ENCODE measurements around the gene ANXA11.
"Not testable (repeated sequence)": the region's sequence is repeated elsewhere in the genome, so short reads cannot be mapped to it uniquely, and the experiment has no call there.

ANXA11 gene

DNA sequence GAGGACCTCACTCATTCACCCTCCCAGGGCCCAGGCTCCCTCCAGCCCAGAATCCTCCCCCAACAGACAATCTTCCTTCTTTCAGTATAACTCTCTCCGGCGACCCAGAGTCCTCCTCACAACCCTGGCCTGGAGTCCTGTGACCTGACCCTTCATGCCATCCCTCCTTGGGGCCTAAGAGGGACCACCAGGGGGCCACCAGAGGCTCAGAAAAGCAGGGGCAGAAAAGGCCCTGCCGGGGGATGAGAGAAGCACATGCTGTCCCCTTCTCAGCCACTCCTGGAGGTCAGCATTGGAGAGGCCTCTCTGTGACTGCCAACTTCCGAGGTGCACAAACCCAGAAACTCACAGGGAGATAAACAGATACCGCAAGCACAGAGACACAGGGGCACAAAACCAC is 31.1 kb upstream of the ANXA11 start:
- H3K9ac ChIP-seq (ENCODE audit: low read depth, low read length); H3K4me2 ChIP-seq (ENCODE audit: low read length); H3K9me3 ChIP-seq (replicated peaks; ENCODE audit: low read length); H3K27me3 ChIP-seq (ENCODE audit: control insufficient read depth, insufficient read depth, low read length); H3K4me1 ChIP-seq (ENCODE audit: control insufficient read depth, insufficient read depth, low read length); H3K4me3 ChIP-seq (ENCODE audit: low read length); H3K36me3 ChIP-seq (ENCODE audit: insufficient read depth, low read length): not testable (repeated sequence)

DNA sequence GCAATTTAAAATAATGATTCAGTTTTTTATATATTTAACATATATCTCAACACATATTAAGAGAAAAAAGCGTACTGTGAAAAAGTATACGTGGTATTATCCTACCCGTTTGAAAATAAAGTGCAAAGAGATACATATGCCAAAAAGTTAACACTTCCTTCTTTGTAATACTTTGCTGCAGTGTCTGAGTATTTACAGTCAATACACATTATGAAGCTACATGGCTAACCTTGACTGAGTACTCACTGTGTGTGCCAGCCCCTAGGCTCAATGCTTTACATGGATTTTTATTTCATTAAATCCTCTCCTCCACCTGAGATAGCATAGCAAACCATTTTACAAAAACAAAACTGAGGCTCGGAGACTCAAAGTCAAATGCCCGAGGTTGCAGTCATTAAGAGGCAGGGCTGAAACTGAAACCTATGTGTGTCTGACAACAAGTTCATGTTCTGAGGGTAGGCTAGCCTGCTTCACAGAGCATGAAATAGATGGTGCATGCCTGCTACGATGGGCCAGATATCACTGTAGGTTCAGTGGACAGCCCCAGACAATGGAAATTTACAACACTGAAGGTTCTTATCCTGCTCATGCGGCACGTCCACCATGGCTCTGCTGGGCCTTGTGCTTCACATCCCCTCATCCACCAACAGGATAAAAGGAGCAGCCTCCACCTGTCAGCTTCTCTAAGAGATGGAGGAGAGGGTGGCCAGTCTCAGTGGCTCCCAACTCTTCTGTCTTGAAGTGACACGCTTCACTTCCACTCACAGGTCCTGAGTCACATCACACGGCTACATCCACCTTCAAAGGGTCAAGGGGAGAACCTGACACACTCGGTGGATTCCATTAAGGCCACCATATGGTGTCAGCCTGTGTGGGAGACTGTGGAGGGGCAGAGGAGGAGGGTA is 29.2 kb upstream of the ANXA11 start:
- not testable (repeated sequence) for H3K9me3 ChIP-seq (replicated peaks; ENCODE audit: low read length); H3K4me1 ChIP-seq (ENCODE audit: control insufficient read depth, insufficient read depth, low read length); H3K4me3 ChIP-seq (ENCODE audit: low read length); H3K27me3 ChIP-seq (ENCODE audit: control insufficient read depth, insufficient read depth, low read length); H3K9ac ChIP-seq (ENCODE audit: low read depth, low read length); H3K4me2 ChIP-seq (ENCODE audit: low read length); H3K36me3 ChIP-seq (ENCODE audit: insufficient read depth, low read length)

DNA sequence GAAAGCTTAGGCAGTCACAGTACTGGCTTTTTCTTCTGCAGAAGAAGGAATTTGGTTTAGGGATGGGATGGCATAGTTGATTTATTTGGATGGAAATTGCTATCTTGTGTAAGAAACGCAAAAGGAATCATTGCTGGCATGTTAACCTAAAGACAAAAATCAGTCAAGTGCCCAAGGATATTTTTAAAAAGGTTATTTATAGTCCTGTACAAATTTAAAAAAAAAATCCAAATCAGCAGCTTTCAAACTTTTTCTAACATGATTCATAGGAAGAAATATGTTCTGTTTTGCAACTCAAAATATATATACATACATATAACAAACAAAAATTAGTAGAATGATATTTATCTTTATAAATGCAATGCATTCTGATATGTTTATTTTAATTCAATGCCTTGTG is 28.5 kb upstream of the ANXA11 start:
- H3K4me2 ChIP-seq (ENCODE audit: low read length); H3K4me1 ChIP-seq (ENCODE audit: control insufficient read depth, insufficient read depth, low read length); H3K36me3 ChIP-seq (ENCODE audit: insufficient read depth, low read length); H3K9ac ChIP-seq (ENCODE audit: low read depth, low read length); H3K9me3 ChIP-seq (replicated peaks; ENCODE audit: low read length); H3K4me3 ChIP-seq (ENCODE audit: low read length); H3K27me3 ChIP-seq (ENCODE audit: control insufficient read depth, insufficient read depth, low read length): not testable (repeated sequence)

DNA sequence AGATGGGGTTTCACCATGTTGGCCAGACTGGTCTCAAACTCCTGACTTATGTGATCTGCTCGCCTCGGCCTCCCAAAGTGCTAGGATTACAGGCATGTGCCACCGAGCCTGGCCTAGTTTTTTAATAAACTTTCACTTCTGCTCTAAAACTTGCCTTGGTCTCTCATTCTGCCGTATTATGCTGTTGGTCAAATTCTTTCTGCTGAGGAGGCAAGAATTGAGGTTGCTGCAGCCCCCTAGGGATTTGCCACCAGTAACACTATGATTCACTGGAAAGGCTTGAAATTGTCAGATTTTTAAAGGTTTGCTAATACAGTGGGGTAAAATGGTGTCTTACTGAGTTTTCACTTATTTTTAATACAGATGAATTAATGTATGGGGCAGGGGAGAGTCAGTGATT is 21.4 kb upstream of the ANXA11 start:
- H3K9me3 ChIP-seq (replicated peaks; ENCODE audit: low read length); H3K9ac ChIP-seq (ENCODE audit: low read depth, low read length); H3K4me1 ChIP-seq (ENCODE audit: control insufficient read depth, insufficient read depth, low read length); H3K36me3 ChIP-seq (ENCODE audit: insufficient read depth, low read length); H3K4me3 ChIP-seq (ENCODE audit: low read length); H3K4me2 ChIP-seq (ENCODE audit: low read length); H3K27me3 ChIP-seq (ENCODE audit: control insufficient read depth, insufficient read depth, low read length): not testable (repeated sequence)

DNA sequence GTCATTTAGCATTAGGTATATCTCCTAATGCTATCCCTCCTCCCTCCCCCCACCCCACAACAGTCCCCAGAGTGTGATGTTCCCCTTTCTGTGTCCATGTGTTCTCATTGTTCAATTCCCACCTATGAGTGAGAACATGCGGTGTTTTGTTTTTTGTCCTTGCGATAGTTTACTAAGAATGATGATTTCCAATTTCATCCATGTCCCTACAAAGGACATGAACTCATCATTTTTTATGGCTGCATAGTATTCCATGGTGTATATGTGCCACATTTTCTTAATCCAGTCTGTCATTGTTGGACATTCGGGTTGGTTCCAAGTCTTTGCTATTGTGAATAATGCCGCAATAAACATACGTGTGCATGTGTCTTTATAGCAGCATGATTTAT is 17.7 kb upstream of the ANXA11 start:
- not testable (repeated sequence) for H3K36me3 ChIP-seq (ENCODE audit: insufficient read depth, low read length); H3K4me2 ChIP-seq (ENCODE audit: low read length); H3K4me3 ChIP-seq (ENCODE audit: low read length); H3K27me3 ChIP-seq (ENCODE audit: control insufficient read depth, insufficient read depth, low read length); H3K4me1 ChIP-seq (ENCODE audit: control insufficient read depth, insufficient read depth, low read length); H3K9ac ChIP-seq (ENCODE audit: low read depth, low read length); H3K9me3 ChIP-seq (replicated peaks; ENCODE audit: low read length)

DNA sequence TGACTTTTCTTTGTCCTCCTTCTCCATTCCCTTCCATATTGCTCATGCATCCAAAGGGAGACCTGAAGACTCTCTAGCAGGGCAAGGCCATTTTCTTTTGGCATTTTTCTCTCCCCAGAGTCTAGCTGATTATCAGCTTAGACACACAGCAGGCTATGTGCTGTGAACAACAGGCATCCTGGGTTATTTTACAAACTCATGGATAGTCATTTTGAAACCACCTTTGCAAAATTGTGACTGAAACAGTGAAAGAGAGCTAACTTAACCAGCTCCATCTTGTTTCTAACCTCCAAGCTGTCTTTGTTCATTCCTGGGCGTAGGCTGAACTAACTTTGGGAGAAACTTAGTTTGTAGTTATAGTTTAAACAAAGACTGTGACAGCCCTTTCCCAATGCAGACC is 13.5 kb upstream of the ANXA11 start:
- H3K4me3 ChIP-seq (ENCODE audit: low read length); H3K4me1 ChIP-seq (ENCODE audit: control insufficient read depth, insufficient read depth, low read length); H3K9ac ChIP-seq (ENCODE audit: low read depth, low read length); H3K4me2 ChIP-seq (ENCODE audit: low read length); H3K27me3 ChIP-seq (ENCODE audit: control insufficient read depth, insufficient read depth, low read length); H3K9me3 ChIP-seq (replicated peaks; ENCODE audit: low read length); H3K36me3 ChIP-seq (ENCODE audit: insufficient read depth, low read length): not testable (repeated sequence)

DNA sequence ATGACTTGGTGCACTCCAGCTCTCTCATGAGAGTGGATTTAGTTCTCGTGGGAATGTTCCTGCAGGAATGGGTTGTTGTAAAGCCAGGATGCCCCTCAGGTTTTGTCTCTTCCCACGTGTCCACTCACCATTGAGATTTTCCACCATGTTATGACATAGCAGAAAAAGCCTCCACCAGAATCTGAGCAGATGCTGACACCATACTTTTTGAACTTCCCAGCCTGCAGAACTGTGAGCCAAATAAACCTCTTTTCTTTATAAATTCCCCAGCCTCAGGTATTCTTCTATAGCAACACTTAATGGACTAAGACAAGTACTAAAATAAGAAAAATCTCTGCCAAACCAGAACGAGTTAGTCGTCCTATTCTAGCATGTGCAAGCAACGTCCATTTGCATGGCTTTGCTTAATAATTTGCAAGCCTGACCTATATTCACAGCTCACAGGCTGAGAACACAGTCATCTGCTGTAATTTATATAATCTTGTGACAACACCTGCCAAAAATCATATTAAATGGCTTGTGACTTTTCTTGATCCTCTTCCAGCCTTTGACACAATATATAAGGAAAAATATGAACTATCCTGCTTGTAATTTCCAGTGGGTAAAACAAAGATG is 9.1 kb upstream of the ANXA11 start:
- not testable (repeated sequence) for H3K4me2 ChIP-seq (ENCODE audit: low read length); H3K9ac ChIP-seq (ENCODE audit: low read depth, low read length); H3K27me3 ChIP-seq (ENCODE audit: control insufficient read depth, insufficient read depth, low read length); H3K4me1 ChIP-seq (ENCODE audit: control insufficient read depth, insufficient read depth, low read length); H3K4me3 ChIP-seq (ENCODE audit: low read length); H3K9me3 ChIP-seq (replicated peaks; ENCODE audit: low read length); H3K36me3 ChIP-seq (ENCODE audit: insufficient read depth, low read length)

DNA sequence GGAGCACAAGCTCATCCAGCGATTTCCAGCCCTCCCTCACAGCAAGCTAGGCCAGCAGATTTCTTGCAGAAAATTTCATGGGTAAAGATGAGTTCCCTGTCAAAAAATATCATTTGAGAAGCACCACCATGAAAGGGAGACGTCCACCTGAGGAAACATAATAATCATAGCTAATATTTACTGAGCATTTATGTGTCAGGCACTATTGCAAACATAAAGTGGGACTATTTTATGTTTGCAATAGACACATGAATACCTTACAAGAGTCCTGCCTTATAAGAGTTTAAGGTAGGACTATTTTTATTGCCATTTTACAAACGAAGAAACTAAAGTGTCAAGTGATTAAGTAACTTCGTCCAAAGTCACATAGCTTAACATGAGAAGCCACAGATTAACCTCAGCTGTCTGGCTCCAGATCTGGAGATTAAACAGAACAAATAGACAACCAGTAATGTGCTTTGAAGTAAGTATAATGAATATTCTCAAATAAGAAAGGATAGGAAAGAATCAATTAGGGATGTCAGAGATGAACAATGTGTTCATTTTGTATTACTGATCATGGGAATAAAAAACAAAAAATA is 7.3 kb upstream of the ANXA11 start:
- H3K4me1 ChIP-seq (ENCODE audit: control insufficient read depth, insufficient read depth, low read length); H3K36me3 ChIP-seq (ENCODE audit: insufficient read depth, low read length): not testable (repeated sequence)

DNA sequence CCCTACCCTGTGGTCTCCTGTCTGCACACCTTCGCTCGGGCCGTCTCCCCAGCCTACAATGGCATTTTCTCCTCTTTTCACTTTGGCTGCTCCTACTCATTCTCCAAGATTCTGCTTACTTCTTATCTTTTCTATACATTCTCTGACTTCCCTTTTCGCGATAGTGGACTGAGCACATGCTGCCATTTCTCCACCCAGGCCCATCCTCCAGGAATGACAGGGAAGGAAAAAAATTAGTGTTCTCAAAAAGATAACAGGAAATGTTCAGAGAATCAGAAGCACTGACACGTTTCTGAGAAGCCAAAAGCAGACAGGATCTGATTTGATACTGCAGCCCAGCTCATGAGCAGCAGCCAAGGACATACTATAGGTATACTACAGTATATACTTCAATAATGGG is 6.4 kb upstream of the ANXA11 start:
- Histone ChIP-seq H3K9ac (ENCODE audit: low read depth, low read length) (no peak overlapping the region), H3K27me3 (ENCODE audit: control insufficient read depth, insufficient read depth, low read length) (no peaks in the 10 kb centered on the region), H3K36me3 (ENCODE audit: insufficient read depth, low read length) (no peaks in the 10 kb centered on the region), H3K4me2 (ENCODE audit: low read length) (no peak overlapping the region), H3K4me3 (ENCODE audit: low read length) (no peak overlapping the region), H3K9me3 (replicated peaks; ENCODE audit: low read length) (no peaks in the 10 kb centered on the region), H3K4me1 (ENCODE audit: control insufficient read depth, insufficient read depth, low read length) (peaks cover 12% of the 10 kb centered on the region)

More for the DNA sequence above, 7.3 kb upstream of the ANXA11 start:
- not testable (repeated sequence) for H3K9me3 ChIP-seq (replicated peaks; ENCODE audit: low read length); H3K4me2 ChIP-seq (ENCODE audit: low read length); H3K4me3 ChIP-seq (ENCODE audit: low read length); H3K9ac ChIP-seq (ENCODE audit: low read depth, low read length); H3K27me3 ChIP-seq (ENCODE audit: control insufficient read depth, insufficient read depth, low read length)

DNA sequence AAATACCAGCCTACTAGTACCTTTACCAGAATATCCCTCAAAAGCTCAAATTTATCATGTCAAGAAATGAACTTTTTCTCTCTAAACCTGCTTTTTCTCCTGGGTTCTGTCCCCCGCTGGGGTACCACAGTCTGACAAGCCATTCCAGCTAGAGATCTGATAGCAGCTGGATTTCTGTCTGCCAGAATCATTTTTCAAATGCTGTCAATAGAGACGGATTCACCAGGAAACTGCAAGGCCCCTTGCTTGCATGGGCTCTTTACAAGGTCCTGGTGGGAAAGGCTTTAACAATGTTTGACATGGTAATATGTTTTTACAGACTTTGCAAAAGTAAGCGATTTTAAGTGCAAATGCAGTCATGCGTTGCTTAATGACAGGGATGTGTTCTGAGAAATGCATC is 4.9 kb upstream of the ANXA11 start:
- Histone ChIP-seq H3K36me3 (ENCODE audit: insufficient read depth, low read length) (no peaks in the 10 kb centered on the region), H3K4me3 (ENCODE audit: low read length) (no peak overlapping the region), H3K4me2 (ENCODE audit: low read length) (no peak overlapping the region), H3K4me1 (ENCODE audit: control insufficient read depth, insufficient read depth, low read length) (peaks cover 24% of the 10 kb centered on the region), H3K27me3 (ENCODE audit: control insufficient read depth, insufficient read depth, low read length) (no peaks in the 10 kb centered on the region), H3K9ac (ENCODE audit: low read depth, low read length) (no peak overlapping the region), H3K9me3 (replicated peaks; ENCODE audit: low read length) (no peaks in the 10 kb centered on the region)

DNA sequence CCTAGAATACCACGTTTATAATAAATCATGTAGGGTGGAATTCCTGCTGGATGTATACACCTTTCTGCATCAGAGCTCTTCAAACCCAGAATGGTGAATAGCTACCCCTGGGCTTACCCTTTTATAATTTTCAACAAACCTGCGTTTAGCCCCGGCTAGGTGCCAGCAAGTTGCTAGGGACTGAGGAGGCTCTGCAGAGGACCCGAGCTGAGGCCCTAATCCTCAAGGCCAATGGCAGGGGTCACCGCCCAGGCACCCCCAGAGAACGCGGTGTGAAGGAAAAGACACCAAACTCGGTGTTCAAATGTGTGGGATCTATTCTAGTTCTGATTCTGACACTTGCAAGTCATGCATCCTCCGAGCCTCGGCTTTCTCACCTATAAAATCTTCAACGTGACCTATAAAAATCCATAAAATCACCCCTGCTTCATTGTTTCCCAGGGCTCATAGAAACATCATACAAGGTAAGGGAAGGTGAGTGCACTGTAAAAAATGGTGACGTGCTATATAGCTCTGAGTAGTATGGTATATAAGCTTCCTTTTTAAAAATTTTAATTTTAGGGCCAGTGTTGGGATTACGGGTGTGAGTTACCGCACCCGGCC is 2.5 kb upstream of the ANXA11 start:
- Histone ChIP-seq H3K4me2 (ENCODE audit: low read length) (peak overlapping the region; percentile 81), H3K9me3 (replicated peaks; ENCODE audit: low read length) (no peaks in the 10 kb centered on the region), H3K36me3 (ENCODE audit: insufficient read depth, low read length) (no peaks in the 10 kb centered on the region), H3K27me3 (ENCODE audit: control insufficient read depth, insufficient read depth, low read length) (no peaks in the 10 kb centered on the region), H3K9ac (ENCODE audit: low read depth, low read length) (peak overlapping the region; percentile 80), H3K4me1 (ENCODE audit: control insufficient read depth, insufficient read depth, low read length) (peaks cover 39% of the 10 kb centered on the region), H3K4me3 (ENCODE audit: low read length) (peak overlapping the region; percentile 67)

Measured in skeletal muscle satellite cell (primary cell).